Activated B cell treated with CpG ODN at 0.5 μM for 24 hours (primary cell): Measurements from ENCODE around the gene ADIRF. TPM values are rescaled to one million over a fixed set of nuclear protein-coding genes. Genes with fewer than 3 reads are reported as not detected.
"Not testable (repeated sequence)": the region's sequence is repeated elsewhere in the genome, so short reads cannot be mapped to it uniquely, and the experiment has no call there.

Experiments used
- ATAC-seq: fragments of 200-7000 bp; cut with Tn5 transposase; one replicate; pipeline ENCODE4 v1.10.0; 2021; ENCODE audit warnings: low read depth, mild to moderate bottlenecking, moderate library complexity
- CTCF ChIA-PET: fragments of 350-600 bp; sonication (Branson Sonifier 250); formaldehyde crosslinking; loops from one replicate; lab custom pipeline; 2021; ENCODE audit warnings: antibody characterized with exemption; lab: Charles Lee
- POLR2A ChIA-PET: fragments of 350-600 bp; sonication (Branson Sonifier 250); formaldehyde crosslinking; loops from one replicate; lab custom pipeline; 2021; ENCODE audit warnings: antibody characterized with exemption; lab: Charles Lee
- DNase-seq: peaks from one replicate; pipeline ENCODE4 v3.0.0; 2022
- H3K27ac Mint-ChIP-seq: one replicate; pipeline ENCODE4 v1.8.0; 2020; ENCODE audit warnings: mixed read lengths
- H3K27me3 Mint-ChIP-seq: one replicate; pipeline ENCODE4 v1.8.0; 2021; ENCODE audit warnings: mixed read lengths
- H3K36me3 Mint-ChIP-seq: one replicate; pipeline ENCODE4 v1.8.0; 2021; ENCODE audit warnings: low read depth, mixed read lengths
- H3K4me1 Mint-ChIP-seq: one replicate; pipeline ENCODE4 v1.8.0; 2021; ENCODE audit warnings: mixed read lengths
- H3K4me3 Mint-ChIP-seq: one replicate; pipeline ENCODE4 v1.8.0; 2020; ENCODE audit warnings: mild to moderate bottlenecking, mixed read lengths
- H3K9me3 Mint-ChIP-seq: one replicate; pipeline ENCODE4 v1.8.0; 2020; ENCODE audit warnings: mixed read lengths
- CTCF ChIP-seq: fragments of 200-600 bp; IDR thresholded peaks from one replicate; pipeline ENCODE4 v1.8.0; 2022; ENCODE audit warnings: antibody characterized with exemption, mild to moderate bottlenecking
- intact Hi-C: fragments of 100-400 bp; cut with micrococcal nuclease; formaldehyde crosslinking; loops from one replicate; pipeline ENCODE4 v1.15.1; 2024
- total RNA-seq: library from RNA; stranded (reverse); gene quantifications from 2 replicates; pipeline ENCODE4 v1.2.3, GENCODE V29; 2022

ADIRF gene
- total RNA-seq, 1 donor from 2014 or later = 7.9 TPM

DNA sequence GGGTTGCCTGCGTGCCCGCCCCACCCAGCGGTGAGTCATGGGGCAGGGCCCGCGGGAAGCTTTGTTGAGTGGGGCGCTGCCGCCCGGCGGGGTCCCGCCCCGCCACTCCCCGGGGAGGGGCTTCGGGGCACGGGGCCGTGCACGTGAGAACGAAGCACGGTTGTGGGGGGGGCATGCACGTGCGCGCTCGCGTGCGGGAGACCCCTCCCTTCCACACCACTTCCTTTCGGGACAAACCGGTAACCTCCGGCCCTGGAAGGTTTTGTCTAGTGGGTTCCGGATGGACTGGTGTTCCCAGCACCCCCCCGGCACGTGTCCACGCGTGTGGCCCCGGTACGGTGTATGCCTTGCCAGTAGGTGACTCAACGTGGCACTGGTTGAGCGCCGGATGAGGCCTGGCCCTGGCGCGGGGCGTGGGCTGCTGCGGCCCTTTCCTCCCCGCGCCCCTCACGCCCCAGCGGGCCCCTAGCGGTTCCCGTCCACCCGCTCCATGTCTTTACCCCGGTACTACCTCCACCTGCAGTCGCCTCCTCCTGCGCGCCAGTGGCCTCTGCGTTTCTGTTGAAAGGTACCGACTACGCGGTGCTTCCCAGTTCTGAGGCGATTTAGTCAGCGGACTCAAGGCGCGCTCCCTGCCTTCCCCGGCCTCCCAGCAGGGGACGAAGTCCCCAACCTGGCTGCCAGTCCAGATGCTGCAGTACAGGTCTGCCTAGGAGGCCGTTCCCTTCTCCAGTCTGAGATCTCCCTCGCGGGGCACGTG is 3.1 kb downstream of the ADIRF start:
- intact Hi-C loops = loop anchor here (1.0 to 5.0 kb wide), 5 partner anchors 124 to 1416 kb away; partner anchors contain the start of genes ATAD1, SHLD2 and WAPL
- ATAC-seq (peak; percentile 88), DNase-seq (peak; percentile 91)
- POLR2A ChIA-PET = interaction anchor here (0.6 to 1.2 kb wide), 8 partner anchors 123 to 1550 kb away, joined by 3 to 23 read pairs (median 3); partner anchors contain the start of genes BMPR1A, GLUD1, MINPP1 and SHLD2
- TF ChIP-seq CTCF = no peak
- H3K4me3 Mint-ChIP-seq = peak overlapping the region; percentile 87
- peaks cover 26% of the 10 kb centered on the region for H3K4me1 Mint-ChIP-seq
- H3K36me3 Mint-ChIP-seq = no peaks in the 10 kb centered on the region
- H3K27ac Mint-ChIP-seq = peak overlapping the region; percentile 86
- no peaks in the 10 kb centered on the region for H3K9me3 Mint-ChIP-seq
- peaks cover 4% of the 10 kb centered on the region for H3K27me3 Mint-ChIP-seq
- CTCF ChIA-PET = interaction anchor here (1.0 kb wide), 1 partner anchor 32 kb away, joined by 3 read pairs; no protein-coding TSS in a partner anchor

DNA sequence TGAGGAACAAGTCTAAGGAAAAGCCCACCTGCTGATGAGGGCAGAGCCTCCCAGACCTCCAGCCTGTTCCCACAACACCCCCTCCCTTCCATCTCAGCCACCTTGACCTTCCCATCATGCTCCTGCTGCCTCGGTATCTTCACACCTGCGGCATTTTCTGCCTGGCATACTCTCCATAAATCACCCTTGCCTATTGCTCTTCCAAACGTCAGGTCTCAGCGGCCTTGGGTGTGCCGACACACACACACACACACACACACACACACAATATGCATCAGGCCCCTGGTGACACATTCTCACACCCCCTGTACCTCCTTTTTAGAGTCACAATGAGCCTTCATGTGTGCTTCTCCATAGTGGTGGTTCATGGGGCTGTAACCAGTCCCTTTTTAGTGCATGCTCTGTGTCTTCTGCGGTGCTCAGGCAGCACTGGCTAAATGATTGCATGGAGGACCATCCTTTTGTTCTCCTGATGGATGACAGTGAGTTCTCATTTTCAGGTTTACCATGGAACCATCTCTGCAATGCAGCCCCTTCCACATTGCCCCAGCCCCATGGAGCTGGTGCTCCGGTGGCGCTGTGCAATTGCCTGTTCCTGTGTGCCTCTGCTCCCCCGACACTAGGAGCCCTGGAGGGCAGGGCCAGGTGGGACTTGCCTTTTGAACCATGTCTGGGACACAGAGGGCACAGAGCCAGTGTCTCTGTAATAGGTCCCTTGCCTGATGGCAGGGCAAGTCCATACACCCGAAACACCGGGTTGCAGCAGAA is 4.5 kb downstream of the ADIRF start:
- ATAC-seq (no peak), DNase-seq (no peak)
- Mint-ChIP-seq H3K27me3 (peaks cover 4% of the 10 kb centered on the region), H3K27ac (peak overlapping the region; percentile 32), H3K9me3 (no peaks in the 10 kb centered on the region), H3K4me1 (peaks cover 21% of the 10 kb centered on the region), H3K4me3 (peak overlapping the region; percentile 29), H3K36me3 (no peaks in the 10 kb centered on the region)
- intact Hi-C loops = loop anchor here (5.0 kb wide), 2 partner anchors 450 to 1415 kb away; partner anchors contain the start of gene WAPL
- ChIA-PET CTCF (no interaction called here), POLR2A (no interaction called here)
- no peak for TF ChIP-seq CTCF

DNA sequence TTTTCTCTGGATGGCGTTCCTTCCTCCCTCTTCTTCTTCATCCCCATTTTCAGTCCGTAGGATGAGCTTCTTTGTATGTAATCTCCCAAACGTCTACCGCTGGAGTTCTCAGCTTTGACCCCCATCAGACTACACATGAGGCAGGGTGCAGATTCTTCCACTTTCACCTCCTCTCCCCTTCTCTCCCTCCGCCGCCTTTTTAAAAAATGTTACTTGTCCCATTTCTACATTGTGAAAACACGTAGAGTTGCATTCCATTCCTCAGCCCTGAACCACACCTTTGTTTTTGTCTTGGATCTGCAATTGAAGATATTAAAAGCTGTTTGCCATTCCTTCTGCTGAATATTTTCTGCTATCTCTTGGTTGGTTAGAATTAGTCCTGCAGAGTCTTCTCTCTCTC is 6.2 kb downstream of the ADIRF start:
- ATAC-seq (no peak), DNase-seq (no peak)
- Mint-ChIP-seq H3K36me3 (no peaks in the 10 kb centered on the region), H3K4me1 (peaks cover 16% of the 10 kb centered on the region), H3K4me3 (no peak overlapping the region), H3K9me3 (no peaks in the 10 kb centered on the region), H3K27me3 (peaks cover under 1% of the 10 kb centered on the region), H3K27ac (no peak overlapping the region)
- ChIA-PET POLR2A (no interaction called here), CTCF (no interaction called here)
- TF ChIP-seq CTCF = no peak
- intact Hi-C loops = loop anchor here (5.0 kb wide), 2 partner anchors 452 to 1413 kb away; partner anchors contain the start of gene WAPL

GRCh38 chr10:86976362-86977056 is 8.2 kb downstream of the ADIRF start:
- Mint-ChIP-seq H3K4me1 (peaks cover 9% of the 10 kb centered on the region), H3K27me3 (peaks cover 5% of the 10 kb centered on the region), H3K9me3 (no peaks in the 10 kb centered on the region), H3K4me3 (no peak overlapping the region), H3K27ac (no peak overlapping the region), H3K36me3 (no peaks in the 10 kb centered on the region)
- TF ChIP-seq CTCF = no peak
- intact Hi-C loops = no loop called here
- ChIA-PET CTCF (no interaction called here), POLR2A (no interaction called here)
- DNase-seq (no peak), ATAC-seq (no peak)

GRCh38 chr10:86978457-86978856 is 10.2 kb downstream of the ADIRF start:
- H3K9me3 Mint-ChIP-seq, H3K36me3 Mint-ChIP-seq, POLR2A ChIA-PET, CTCF ChIA-PET, H3K4me1 Mint-ChIP-seq, intact Hi-C loops, H3K4me3 Mint-ChIP-seq, DNase-seq, ATAC-seq, H3K27me3 Mint-ChIP-seq, H3K27ac Mint-ChIP-seq: not testable (repeated sequence)
